LNCaP clone FGC (cell line): ENCODE data around the gene TCEA2.

Experiments
- DNase-seq: peaks from one replicate; pipeline ENCODE4 v3.0.0-alpha.2; 2011; ENCODE audit warnings: low read depth
- H3K4me3 ChIP-seq: 2 replicates; pipeline ENCODE4 v1.5.1; 2011; ENCODE audit warnings: mild to moderate bottlenecking, low read depth, low read length, control low read depth
- CTCF ChIP-seq: IDR thresholded peaks from 2 replicates; pipeline ENCODE4 v1.5.1; 2012; ENCODE audit warnings: mild to moderate bottlenecking; ENCODE audit not compliant: control insufficient read depth, insufficient read depth; ENCODE audit errors: extremely low read depth

TCEA2 gene

DNA sequence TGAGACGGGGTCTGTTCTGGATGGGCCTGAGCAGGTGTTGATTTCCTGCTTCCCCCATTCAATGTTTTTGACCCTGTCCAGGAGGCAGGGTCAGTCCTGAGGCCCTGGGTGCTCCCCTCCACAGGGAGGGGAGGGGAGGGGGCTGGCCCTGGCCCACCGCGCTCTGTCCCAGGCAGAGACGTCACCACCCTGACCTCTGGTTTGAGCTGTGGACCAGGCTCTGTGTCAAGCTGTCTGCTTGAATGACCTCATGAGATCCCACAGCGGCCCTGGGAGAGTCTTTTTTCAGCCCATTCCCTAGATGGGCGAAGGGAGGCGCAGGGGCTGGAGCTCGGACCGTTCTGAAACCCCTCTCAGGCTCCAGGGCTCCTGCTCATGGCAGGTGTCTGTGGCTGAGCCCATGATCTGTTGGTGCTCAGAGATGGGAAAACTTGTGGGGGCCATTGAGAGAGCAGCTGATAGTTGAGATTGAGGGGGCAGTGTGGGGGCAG lies 30.1 kb downstream of the TCEA2 start:
- no peak for DNase-seq
- TF ChIP-seq CTCF: no peak
- H3K4me3 ChIP-seq: no peak overlapping the region

- no peak for DNase-seq
- H3K4me3 ChIP-seq: no peak overlapping the region
- TF ChIP-seq CTCF: no peak
These were observed 32.5 kb downstream of the TCEA2 start for GRCh38 chr20:64095455-64095854.

GRCh38 chr20:64095927-64096326 lies 32.9 kb downstream of the TCEA2 start:
- H3K4me3 ChIP-seq: no peak overlapping the region
- TF ChIP-seq CTCF: no peak
- DNase-seq: no peak

GRCh38 chr20:64096535-64096934 lies 33.5 kb downstream of the TCEA2 start:
- no peak for TF ChIP-seq CTCF
- no peak for DNase-seq
- no peak overlapping the region for H3K4me3 ChIP-seq

DNA sequence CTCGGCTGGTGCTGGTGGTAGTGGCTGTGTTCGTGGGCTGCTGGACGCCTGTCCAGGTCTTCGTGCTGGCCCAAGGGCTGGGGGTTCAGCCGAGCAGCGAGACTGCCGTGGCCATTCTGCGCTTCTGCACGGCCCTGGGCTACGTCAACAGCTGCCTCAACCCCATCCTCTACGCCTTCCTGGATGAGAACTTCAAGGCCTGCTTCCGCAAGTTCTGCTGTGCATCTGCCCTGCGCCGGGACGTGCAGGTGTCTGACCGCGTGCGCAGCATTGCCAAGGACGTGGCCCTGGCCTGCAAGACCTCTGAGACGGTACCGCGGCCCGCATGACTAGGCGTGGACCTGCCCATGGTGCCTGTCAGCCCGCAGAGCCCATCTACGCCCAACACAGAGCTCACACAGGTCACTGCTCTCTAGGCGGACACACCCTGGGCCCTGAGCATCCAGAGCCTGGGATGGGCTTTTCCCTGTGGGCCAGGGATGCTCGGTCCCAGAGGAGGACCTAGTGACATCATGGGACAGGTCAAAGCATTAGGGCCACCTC lies 35.5 kb downstream of the TCEA2 start:
- no peak for TF ChIP-seq CTCF
- no peak for DNase-seq

DNA sequence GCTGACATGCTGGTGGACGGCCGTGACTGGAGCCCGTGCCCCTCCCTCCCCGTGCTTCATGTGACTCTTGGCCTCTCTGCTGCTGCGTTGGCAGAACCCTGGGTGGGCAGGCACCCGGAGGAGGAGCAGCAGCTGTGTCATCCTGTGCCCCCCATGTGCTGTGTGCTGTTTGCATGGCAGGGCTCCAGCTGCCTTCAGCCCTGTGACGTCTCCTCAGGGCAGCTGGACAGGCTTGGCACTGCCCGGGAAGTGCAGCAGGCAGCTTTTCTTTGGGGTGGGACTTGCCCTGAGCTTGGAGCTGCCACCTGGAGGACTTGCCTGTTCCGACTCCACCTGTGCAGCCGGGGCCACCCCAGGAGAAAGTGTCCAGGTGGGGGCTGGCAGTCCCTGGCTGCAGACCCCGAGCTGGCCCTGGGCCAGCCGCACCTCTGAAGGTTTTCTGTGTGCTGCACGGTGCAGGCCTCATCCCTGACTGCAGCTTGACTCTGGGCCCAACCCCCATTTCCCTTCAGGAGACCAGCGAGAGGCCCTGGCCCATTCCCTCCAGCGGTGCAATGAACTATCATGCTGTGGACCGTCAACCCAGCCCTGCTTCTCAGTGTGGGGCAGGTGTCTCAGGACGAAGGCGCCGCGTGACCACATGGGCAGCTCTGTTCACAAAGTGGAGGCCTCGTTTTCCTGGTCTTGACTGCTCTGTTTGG lies 36.2 kb downstream of the TCEA2 start:
- H3K4me3 ChIP-seq: no peak overlapping the region
- DNase-seq: no peak
- no peak for TF ChIP-seq CTCF

More for the DNA sequence above, 35.5 kb downstream of the TCEA2 start:
- no peak overlapping the region for H3K4me3 ChIP-seq
